ENCODE results near the gene VASN. TPM values are rescaled to one million over a fixed set of nuclear protein-coding genes. Genes with fewer than 3 reads are reported as not detected.

VASN gene
- total RNA-seq, 4 donors from 2014 or later: 3.6 to 49.0 (median 19.9) TPM

DNA sequence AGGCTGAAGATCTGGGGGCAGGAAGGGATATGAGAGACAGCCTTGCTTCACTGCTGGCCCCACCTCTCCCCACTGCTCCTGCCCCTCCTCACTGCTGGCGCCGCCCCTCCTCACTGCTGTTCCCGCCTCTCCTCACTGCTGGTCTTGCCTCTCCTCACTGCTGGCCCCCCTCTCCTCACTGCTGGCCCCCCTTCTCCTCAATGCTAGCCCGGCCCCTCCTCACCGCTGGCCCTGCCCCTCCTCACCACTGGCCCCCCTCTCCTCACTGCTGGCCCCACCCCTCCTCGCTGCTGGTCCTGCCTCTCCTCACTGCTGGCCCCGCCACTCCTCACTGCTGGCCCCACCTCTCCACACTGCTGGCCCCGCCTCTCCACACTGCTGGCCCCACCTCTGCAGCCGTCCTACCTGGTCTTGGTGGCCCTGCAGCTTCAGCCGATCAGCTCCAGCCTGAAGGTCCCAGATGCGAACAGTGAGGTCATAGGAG lies 11.1 kb upstream of the VASN start:
- TF ChIP-seq CTCF (IDR thresholded peaks at IDR 0.05): no peak
- no peak for TF ChIP-seq POLR2A (IDR thresholded peaks at IDR 0.05)
- Histone ChIP-seq H3K27ac (no peak overlapping the region), H3K36me3 (no peaks in the 10 kb centered on the region), H3K4me1 (no peaks in the 10 kb centered on the region), H3K27me3 (no peaks in the 10 kb centered on the region), H3K4me3 (no peak overlapping the region), H3K9me3 (no peaks in the 10 kb centered on the region)
- intact Hi-C loops (cut with DNase I; ENCODE audit: low total_unique reads): no loop called here
- DNase-seq: no peak

DNA sequence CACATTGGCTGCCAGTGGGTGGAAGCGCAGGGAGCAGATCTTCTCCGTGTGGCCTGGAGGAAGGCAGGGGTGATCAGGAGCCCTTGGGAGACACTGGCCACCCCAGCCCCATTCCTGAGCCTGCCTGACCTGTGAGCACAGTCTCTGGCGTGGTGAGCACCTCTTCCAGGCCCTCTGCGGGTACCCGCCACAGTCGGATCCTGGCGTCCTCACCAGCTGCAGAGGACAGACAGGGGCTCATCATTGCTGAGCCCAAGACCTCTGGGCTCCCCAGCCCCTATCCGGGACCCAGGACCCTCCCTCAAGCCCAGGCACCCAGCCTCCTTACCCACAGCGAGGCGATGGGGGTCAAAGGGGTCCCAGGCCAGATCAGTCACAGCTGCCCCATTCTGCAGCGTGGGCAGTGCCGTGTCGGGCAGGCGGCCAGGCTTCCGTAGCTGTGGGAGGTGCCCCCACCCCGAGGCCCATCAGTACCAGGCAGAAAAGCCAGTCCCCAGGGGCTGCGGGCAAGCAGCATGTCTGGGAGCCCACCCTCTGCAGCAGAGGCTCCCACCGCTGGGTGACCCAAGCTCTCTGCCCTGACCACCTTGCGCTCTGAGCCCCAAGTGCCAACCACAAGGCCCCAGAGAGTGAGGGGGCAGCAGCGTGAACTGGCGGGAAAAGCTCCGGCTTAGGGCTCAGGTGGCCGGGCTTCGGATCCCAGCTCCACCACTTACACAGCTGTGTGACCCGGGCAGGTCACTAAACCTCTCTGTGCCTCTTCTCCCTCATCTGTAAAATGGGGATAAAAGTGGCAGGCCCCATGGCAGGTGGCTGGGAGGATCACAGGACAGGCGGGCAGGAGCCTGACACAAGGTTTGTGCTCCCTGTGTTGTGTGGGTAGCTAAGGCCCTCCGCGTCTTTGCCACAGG lies 10.4 kb upstream of the VASN start:
- Histone ChIP-seq H3K27ac (no peak overlapping the region), H3K4me3 (no peak overlapping the region), H3K9me3 (no peaks in the 10 kb centered on the region), H3K36me3 (no peaks in the 10 kb centered on the region), H3K4me1 (no peaks in the 10 kb centered on the region), H3K27me3 (no peaks in the 10 kb centered on the region)
- no peak for DNase-seq
- intact Hi-C loops (cut with DNase I; ENCODE audit: low total_unique reads): no loop called here
- TF ChIP-seq POLR2A (IDR thresholded peaks at IDR 0.05) (no peak), CTCF (IDR thresholded peaks at IDR 0.05) (no peak)

GRCh38 chr16:4361944-4362311 lies 9.7 kb upstream of the VASN start:
- Histone ChIP-seq H3K9me3 (no peaks in the 10 kb centered on the region), H3K4me3 (no peak overlapping the region), H3K4me1 (no peaks in the 10 kb centered on the region), H3K27me3 (no peaks in the 10 kb centered on the region), H3K36me3 (no peaks in the 10 kb centered on the region), H3K27ac (no peak overlapping the region)
- TF ChIP-seq POLR2A (IDR thresholded peaks at IDR 0.05): no peak
- no peak for TF ChIP-seq CTCF (IDR thresholded peaks at IDR 0.05)
- no peak for DNase-seq
- intact Hi-C loops (cut with DNase I; ENCODE audit: low total_unique reads): no loop called here

DNA sequence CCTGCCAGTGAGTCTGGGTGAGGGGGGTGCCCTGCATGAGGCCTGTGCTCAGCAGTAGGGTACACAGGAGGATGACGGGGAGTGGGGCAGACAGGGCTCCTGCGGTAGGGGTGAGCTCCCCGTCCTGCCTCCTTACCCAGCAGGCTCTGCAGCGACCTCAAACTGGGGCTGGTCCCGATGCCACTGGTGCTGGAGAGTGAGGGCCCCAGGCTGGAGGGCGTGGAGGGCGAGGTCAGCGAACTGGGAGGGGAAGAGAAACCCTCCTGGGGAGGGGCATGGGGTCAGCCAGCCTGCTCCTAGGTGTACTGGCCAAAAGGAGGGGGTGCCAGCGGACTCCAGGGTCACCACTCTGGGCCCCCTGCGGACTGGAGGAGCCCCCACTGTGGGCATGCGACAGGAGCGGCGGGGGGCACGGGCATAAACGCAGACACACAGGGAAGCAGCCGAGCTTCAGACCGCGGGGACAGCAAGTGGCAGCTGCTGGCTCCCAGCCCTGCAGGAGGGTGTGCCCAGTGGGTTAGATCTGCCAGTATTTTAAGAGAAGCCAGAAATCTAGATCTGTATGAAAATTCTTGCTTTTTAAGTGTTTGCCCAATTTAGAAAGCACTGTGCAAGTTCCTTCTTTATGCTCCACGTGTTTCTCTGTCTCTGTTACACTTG lies 9.0 kb upstream of the VASN start:
- no peaks in the 10 kb centered on the region for H3K27me3 ChIP-seq
- no peaks in the 10 kb centered on the region for H3K36me3 ChIP-seq
- intact Hi-C loops (cut with DNase I; ENCODE audit: low total_unique reads): no loop called here

More for the DNA sequence above, 9.0 kb upstream of the VASN start:
- Histone ChIP-seq H3K4me1 (no peaks in the 10 kb centered on the region), H3K9me3 (no peaks in the 10 kb centered on the region), H3K4me3 (no peak overlapping the region), H3K27ac (no peak overlapping the region)
- TF ChIP-seq CTCF (IDR thresholded peaks at IDR 0.05) (no peak), POLR2A (IDR thresholded peaks at IDR 0.05) (no peak)
- no peak for DNase-seq
